DOHH2 (cell line): ENCODE results near the gene EMID1.

Experiments used
- H3F3A ChIP-seq: fragments of 200-600 bp; sonication (generic), shearing (Covaris generic); 2 replicates; pipeline ENCODE4 v1.6.0; 2016; ENCODE audit warnings: antibody characterized with exemption, mild to moderate bottlenecking; ENCODE audit not compliant: control insufficient read depth, insufficient read depth
- H3K27ac ChIP-seq: fragments of 200-600 bp; sonication (generic); 2 replicates; pipeline ENCODE4 v1.5.1; 2014; ENCODE audit warnings: low read depth, mild to moderate bottlenecking, low read length, moderate library complexity
- H3K27me3 ChIP-seq: fragments of 200-600 bp; sonication (generic); 2 replicates; pipeline ENCODE4 v1.6.1; 2014; ENCODE audit warnings: mild to moderate bottlenecking, low read length, mixed read lengths; ENCODE audit not compliant: control insufficient read depth
- H3K36me3 ChIP-seq: fragments of 200-600 bp; sonication (generic); 2 replicates; pipeline ENCODE4 v1.6.1; 2014; ENCODE audit warnings: mild to moderate bottlenecking, low read length, moderate library complexity, mixed read lengths; ENCODE audit not compliant: control insufficient read depth
- H3K4me1 ChIP-seq: fragments of 200-600 bp; sonication (generic); 2 replicates; pipeline ENCODE4 v1.6.1; 2014; ENCODE audit warnings: mild to moderate bottlenecking, low read length, mixed read lengths; ENCODE audit not compliant: control insufficient read depth
- H3K4me2 ChIP-seq: fragments of 200-600 bp; sonication (generic); 2 replicates; pipeline ENCODE4 v1.6.0; 2014; ENCODE audit warnings: mild to moderate bottlenecking, low read length, moderate library complexity
- H3K4me3 ChIP-seq: fragments of 200-600 bp; sonication (generic); 2 replicates; pipeline ENCODE4 v1.5.1; 2014; ENCODE audit warnings: mild to moderate bottlenecking, low read length, mixed read lengths
- H3K79me2 ChIP-seq: fragments of 200-600 bp; sonication (generic); 2 replicates; pipeline ENCODE4 v1.6.1; 2014; ENCODE audit warnings: mild to moderate bottlenecking, low read length, mixed read lengths; ENCODE audit not compliant: control insufficient read depth
- H3K9me2 ChIP-seq: fragments of 200-600 bp; sonication (generic); replicated peaks from 2 replicates; pipeline ENCODE4 v1.6.1; 2014; ENCODE audit warnings: mild to moderate bottlenecking, low read length, mixed read lengths; ENCODE audit not compliant: control insufficient read depth
- H3K9me3 ChIP-seq: fragments of 200-600 bp; sonication (generic); 2 replicates; pipeline ENCODE4 v1.6.1; 2014; ENCODE audit warnings: antibody characterized with exemption, low read length, mixed read lengths; ENCODE audit not compliant: control insufficient read depth, insufficient read depth
- H4K20me1 ChIP-seq: fragments of 200-600 bp; sonication (generic); 2 replicates; pipeline ENCODE4 v1.6.0; 2014; ENCODE audit warnings: low read depth, mild to moderate bottlenecking, antibody characterized with exemption, low read length, moderate library complexity; ENCODE audit not compliant: control insufficient read depth, insufficient read depth
- EZH2phosphoT487 ChIP-seq: fragments of 200-600 bp; sonication (generic); IDR thresholded peaks from 2 replicates; pipeline ENCODE4 v1.6.1; 2017; ENCODE audit warnings: borderline replicate concordance, mild to moderate bottlenecking, antibody characterized with exemption, low read length, moderate library complexity, mixed read lengths
- TF ChIP-seq, protein P1 (sequence below): fragments of 200-600 bp; sonication (generic); IDR thresholded peaks from one replicate; pipeline ENCODE4 v1.5.1; 2014; ENCODE audit warnings: antibody characterized with exemption, mild to moderate bottlenecking, low read depth, low read length; ENCODE audit not compliant: poor library complexity, severe bottlenecking

Gene EMID1

DNA sequence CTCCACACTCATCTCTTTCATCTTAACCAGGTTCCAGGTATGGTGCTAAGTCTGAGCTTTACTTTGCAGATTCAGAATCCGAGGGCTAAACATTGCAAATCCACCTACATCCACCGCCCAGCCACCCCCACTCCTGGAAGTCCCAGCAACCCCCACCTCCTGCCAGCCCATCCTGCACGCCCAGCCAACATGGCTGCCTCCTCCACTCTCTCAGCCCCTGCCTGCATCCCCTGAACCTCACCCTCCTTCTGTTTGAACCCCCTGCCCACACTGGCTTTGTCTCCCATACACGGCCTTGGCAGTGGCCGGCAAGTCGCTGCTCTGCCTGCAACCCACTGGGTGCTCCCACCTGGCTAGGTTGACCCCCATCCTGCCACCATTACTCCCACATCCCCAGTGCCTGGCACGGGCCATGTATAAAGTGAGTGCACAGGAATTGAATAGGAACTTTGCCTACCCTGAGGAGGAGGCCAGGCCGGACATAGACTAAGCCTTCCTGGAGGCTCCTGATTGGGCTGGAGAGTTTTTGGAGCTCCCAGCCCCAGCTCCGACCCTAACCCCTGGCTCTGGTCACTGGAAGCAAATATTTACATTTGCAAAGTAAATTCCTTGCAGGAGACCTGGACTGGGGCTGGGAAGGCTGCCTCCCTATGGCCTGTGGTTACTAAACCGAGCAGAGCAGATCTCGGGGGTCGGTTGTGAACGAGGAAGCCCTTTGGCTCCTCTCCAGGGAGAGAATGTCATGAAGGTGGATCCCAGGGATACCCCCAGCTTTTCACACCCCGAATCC lies 14.4 kb downstream of the EMID1 start:
- Histone ChIP-seq H3K27ac (no peak overlapping the region), H3F3A (no peaks in the 10 kb centered on the region), H3K4me3 (no peak overlapping the region), H3K79me2 (no peaks in the 10 kb centered on the region), H3K9me3 (no peaks in the 10 kb centered on the region), H3K9me2 (no peaks in the 10 kb centered on the region), H3K36me3 (no peaks in the 10 kb centered on the region), H3K27me3 (peaks cover 9% of the 10 kb centered on the region), H3K4me1 (no peaks in the 10 kb centered on the region), H4K20me1 (no peaks in the 10 kb centered on the region), H3K4me2 (no peak overlapping the region)
- TF ChIP-seq, protein P1, sequence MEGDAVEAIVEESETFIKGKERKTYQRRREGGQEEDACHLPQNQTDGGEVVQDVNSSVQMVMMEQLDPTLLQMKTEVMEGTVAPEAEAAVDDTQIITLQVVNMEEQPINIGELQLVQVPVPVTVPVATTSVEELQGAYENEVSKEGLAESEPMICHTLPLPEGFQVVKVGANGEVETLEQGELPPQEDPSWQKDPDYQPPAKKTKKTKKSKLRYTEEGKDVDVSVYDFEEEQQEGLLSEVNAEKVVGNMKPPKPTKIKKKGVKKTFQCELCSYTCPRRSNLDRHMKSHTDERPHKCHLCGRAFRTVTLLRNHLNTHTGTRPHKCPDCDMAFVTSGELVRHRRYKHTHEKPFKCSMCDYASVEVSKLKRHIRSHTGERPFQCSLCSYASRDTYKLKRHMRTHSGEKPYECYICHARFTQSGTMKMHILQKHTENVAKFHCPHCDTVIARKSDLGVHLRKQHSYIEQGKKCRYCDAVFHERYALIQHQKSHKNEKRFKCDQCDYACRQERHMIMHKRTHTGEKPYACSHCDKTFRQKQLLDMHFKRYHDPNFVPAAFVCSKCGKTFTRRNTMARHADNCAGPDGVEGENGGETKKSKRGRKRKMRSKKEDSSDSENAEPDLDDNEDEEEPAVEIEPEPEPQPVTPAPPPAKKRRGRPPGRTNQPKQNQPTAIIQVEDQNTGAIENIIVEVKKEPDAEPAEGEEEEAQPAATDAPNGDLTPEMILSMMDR = no peak
- no peak for TF ChIP-seq EZH2phosphoT487

DNA sequence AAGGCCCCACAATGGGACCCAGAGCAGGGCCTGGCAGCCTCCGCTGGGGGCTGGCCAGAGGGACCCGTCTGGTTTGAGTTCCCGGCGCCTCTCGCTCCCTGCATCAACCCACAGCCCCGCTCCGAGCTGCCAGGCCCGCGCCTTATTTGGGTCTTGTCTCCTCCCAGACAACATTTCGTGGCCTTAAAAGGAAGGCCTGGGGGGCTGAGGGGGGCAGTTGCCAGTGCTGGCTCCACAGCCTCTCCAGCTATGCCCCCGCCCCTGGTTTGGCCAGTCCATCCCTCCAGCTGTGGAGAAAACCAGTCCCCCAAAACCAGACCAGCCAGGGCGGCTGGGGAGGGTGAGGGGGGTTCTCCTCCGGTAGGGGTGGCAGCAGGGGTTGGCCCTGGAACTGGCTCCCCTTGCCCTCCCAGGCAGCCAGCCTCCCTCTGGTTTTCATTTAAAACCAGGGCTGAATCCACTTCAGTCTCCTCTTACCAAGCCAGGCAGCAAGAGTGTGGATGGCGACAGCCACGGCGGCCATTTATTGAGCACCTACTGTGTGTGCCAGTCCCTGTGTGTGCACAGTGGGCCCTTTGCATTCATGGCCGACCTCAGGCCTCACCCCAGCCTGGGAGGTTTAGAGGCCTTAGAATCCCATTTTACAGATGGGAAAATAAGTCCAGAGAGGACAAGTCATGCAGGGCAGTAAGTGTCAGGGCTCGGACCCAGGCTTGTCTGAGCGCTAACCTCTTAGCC lies 18.6 kb downstream of the EMID1 start:
- Histone ChIP-seq H3K36me3 (no peaks in the 10 kb centered on the region), H3K79me2 (no peaks in the 10 kb centered on the region), H3K27ac (no peak overlapping the region), H3K4me2 (no peak overlapping the region), H4K20me1 (no peaks in the 10 kb centered on the region), H3K9me3 (no peaks in the 10 kb centered on the region), H3K4me3 (no peak overlapping the region), H3K27me3 (no peaks in the 10 kb centered on the region), H3K9me2 (no peaks in the 10 kb centered on the region), H3K4me1 (no peaks in the 10 kb centered on the region), H3F3A (no peaks in the 10 kb centered on the region)
- no peak for TF ChIP-seq EZH2phosphoT487
- TF ChIP-seq, protein P1 = no peak

DNA sequence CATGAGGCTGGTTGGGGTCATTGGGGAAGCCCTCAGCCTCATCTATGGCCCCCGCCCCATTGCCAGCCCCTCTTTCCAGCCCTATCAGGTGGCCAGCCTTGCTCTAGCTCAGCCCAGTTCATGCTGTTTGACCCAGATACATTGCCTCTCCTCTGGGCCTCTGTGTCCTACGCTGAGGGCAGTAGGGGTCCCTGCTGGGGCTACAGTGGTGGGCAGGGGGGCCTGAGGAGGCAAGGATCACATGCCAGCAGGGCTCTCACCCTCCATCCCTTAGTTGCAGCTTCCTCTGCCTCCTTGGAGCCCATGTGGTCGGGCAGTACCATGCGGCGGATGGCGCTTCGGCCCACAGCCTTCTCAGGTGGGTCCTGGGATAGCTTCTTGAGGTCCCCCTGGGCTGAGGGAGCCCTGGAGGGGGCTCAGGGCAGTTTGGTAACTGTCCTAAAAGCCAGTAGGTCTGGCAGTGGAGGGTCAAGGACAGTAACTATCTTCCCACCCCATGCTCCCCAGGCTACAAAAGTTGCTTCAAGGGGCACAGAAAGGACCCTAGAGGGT lies 19.2 kb downstream of the EMID1 start:
- Histone ChIP-seq H3K27me3 (no peaks in the 10 kb centered on the region), H3K9me3 (no peaks in the 10 kb centered on the region), H3K36me3 (no peaks in the 10 kb centered on the region), H4K20me1 (no peaks in the 10 kb centered on the region), H3K79me2 (no peaks in the 10 kb centered on the region), H3K4me3 (no peak overlapping the region), H3K4me1 (no peaks in the 10 kb centered on the region), H3K4me2 (no peak overlapping the region), H3F3A (no peaks in the 10 kb centered on the region), H3K27ac (no peak overlapping the region), H3K9me2 (no peaks in the 10 kb centered on the region)
- TF ChIP-seq EZH2phosphoT487 = no peak
- TF ChIP-seq, protein P1 = no peak
